Choroid plexus epithelial cell (primary cell): Measurements from ENCODE around the gene NEK6.

Source experiments
- DNase-seq: peaks from one replicate; pipeline ENCODE4 v3.0.0-alpha.2; 2010; ENCODE audit warnings: low read depth
- H3K4me3 ChIP-seq: 2 replicates; pipeline ENCODE4 v1.5.1; 2011; ENCODE audit warnings: low read depth, mild to moderate bottlenecking, control low read depth, low read length, moderate library complexity
- TF ChIP-seq, protein P1 (sequence below): conservative IDR thresholded peaks from 2 replicates; pipeline ENCODE4 v1.5.1; 2011; ENCODE audit warnings: low read depth, mild to moderate bottlenecking, control low read depth, inconsistent platforms, low read length, moderate library complexity

Gene NEK6

GRCh38 chr9:124358631-124359030 is 100.9 kb downstream of the NEK6 start:
- TF ChIP-seq, protein P1, sequence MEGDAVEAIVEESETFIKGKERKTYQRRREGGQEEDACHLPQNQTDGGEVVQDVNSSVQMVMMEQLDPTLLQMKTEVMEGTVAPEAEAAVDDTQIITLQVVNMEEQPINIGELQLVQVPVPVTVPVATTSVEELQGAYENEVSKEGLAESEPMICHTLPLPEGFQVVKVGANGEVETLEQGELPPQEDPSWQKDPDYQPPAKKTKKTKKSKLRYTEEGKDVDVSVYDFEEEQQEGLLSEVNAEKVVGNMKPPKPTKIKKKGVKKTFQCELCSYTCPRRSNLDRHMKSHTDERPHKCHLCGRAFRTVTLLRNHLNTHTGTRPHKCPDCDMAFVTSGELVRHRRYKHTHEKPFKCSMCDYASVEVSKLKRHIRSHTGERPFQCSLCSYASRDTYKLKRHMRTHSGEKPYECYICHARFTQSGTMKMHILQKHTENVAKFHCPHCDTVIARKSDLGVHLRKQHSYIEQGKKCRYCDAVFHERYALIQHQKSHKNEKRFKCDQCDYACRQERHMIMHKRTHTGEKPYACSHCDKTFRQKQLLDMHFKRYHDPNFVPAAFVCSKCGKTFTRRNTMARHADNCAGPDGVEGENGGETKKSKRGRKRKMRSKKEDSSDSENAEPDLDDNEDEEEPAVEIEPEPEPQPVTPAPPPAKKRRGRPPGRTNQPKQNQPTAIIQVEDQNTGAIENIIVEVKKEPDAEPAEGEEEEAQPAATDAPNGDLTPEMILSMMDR: no peak
- DNase-seq: no peak
- no peak overlapping the region for H3K4me3 ChIP-seq

GRCh38 chr9:124359426-124359825 is 101.7 kb downstream of the NEK6 start:
- TF ChIP-seq, protein P1: no peak
- no peak overlapping the region for H3K4me3 ChIP-seq

GRCh38 chr9:124359855-124360678 is 102.3 kb downstream of the NEK6 start:
- DNase-seq: no peak
- TF ChIP-seq, protein P1: no peak
- H3K4me3 ChIP-seq: no peak overlapping the region

More at GRCh38 chr9:124359426-124359825, 101.7 kb downstream of the NEK6 start:
- no peak for DNase-seq

DNA sequence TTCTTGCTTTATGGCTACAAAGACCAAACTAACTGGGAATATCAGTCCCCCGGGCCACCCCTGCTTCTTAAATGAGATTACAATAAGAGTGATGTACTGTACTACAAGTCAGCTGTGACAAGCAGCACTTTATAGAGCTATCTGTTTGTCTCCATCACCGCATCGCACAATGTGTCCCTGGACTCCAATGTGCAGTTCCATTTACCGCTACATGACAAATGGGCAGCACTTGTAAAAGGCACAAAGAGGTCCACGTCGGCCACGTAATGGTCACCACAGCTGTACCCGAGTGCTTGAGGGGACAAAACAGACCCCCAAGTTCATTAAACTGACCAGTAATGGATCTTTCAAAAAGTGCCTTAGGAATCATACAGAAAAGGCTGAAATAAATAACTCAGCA is 103.4 kb downstream of the NEK6 start:
- TF ChIP-seq, protein P1: no peak
- H3K4me3 ChIP-seq: no peak overlapping the region
- DNase-seq: no peak

- no peak overlapping the region for H3K4me3 ChIP-seq
- TF ChIP-seq, protein P1: no peak
- no peak for DNase-seq
Observed at GRCh38 chr9:124363326-124364096, 105.8 kb downstream of the NEK6 start.

- DNase-seq: no peak
- TF ChIP-seq, protein P1: no peak
- no peak overlapping the region for H3K4me3 ChIP-seq
Observed at GRCh38 chr9:124364141-124364540, 106.4 kb downstream of the NEK6 start.
